Anterior cingulate cortex (tissue), 58 donors: ENCODE measurements around the gene PRICKLE1.
"Not testable (repeated sequence)": the region's sequence is repeated elsewhere in the genome, so short reads cannot be mapped to it uniquely, and the experiment has no call there.

Experiments
- DNase-seq, 58 donors: peaks; one replicate each; lab custom pipeline; 2025; lab: John Stamatoyannopoulos, UW

The PRICKLE1 gene

GRCh38 chr12:42564556-42564955 is 25.0 kb downstream of the PRICKLE1 start:
- no peak for DNase-seq

DNA sequence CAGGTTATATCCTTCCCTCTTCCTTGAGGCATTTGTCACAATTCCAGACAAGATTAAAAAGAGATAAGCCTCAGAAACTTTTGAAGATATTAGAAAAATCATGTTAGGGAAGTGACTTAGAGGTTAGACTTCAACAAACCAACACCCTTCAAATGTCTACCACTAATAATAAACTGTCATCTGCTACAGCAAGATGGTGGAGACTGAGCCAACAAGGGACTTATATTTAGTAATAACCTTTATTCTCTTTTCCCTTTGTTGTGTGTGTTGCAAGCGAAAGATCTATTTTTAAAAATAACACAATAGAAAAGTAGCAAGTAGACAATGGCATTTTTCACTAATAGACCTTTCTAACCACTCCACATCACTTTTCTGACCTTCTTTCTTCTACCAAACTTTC is 28.6 kb downstream of the PRICKLE1 start:
- DNase-seq = no peak

DNA sequence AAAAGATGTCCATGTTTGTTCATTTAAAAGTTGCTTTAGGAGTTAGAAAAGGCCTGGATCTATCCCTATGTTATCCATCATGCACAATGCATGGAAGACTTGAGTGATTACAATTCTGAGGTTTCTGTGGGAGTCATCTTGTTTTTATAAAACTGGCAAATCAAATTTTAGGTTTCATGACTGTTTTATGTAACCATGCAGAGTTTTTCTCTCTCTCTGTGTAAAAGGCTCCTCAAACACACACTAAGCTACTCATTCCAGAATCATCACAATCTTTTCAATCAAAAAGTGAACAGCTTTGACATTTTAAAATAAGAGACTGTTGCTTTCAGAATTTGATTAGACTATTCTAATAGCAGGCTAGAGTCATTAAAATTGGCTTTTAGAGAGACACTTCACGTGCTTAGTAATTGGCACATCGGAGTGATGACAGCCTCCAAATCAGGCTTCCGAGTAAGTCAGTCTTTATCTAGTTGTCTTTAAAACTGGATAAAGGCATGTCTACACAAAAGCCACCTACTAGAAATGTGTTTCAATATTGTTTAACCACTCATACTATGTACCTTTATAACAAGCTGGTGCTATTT is 31.9 kb downstream of the PRICKLE1 start:
- no peak for DNase-seq

DNA sequence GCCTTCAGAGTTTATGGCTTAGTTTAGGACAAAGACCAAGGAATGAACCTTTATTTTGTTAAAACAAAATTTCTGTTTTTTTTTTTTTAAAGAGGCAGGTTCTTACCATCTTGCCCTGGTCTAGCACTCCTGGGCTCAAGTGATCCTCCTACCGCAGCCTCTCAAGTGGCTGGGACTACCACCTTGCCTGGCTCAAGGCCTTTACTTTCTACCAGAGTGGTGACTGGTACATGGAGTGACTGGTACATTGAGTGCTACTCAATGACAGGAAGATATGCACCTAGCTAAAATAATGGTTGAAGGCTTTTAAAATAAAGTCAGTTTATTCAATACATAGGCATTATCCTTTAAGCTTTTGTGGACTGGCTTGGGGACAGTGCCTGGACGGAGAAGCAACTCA is 32.6 kb downstream of the PRICKLE1 start:
- DNase-seq = no peak

DNA sequence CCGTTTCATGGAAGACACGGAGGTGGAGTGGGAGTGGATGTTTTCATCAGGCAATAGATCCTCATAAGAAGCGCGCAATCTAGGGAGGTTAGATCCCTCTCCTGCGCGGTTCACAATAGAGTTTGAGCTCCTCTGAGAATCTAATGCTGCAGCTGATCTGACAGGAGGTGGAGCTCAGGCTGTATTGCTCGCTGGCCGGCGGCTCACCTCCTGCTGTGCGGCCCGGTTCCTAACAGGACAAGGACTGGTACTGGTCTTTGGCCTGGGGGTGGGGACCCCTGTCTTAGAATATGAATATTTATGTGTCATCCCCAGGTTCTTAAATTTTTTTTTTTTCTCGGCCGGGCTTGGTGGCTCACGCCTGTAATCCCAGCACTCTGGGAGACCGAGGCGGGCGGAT is 36.7 kb downstream of the PRICKLE1 start:
- DNase-seq = no peak

GRCh38 chr12:42550800-42551199 is 38.7 kb downstream of the PRICKLE1 start:
- DNase-seq = no peak

- no peak for DNase-seq
Observed at GRCh38 chr12:42546709-42547108, 42.8 kb downstream of the PRICKLE1 start.

DNA sequence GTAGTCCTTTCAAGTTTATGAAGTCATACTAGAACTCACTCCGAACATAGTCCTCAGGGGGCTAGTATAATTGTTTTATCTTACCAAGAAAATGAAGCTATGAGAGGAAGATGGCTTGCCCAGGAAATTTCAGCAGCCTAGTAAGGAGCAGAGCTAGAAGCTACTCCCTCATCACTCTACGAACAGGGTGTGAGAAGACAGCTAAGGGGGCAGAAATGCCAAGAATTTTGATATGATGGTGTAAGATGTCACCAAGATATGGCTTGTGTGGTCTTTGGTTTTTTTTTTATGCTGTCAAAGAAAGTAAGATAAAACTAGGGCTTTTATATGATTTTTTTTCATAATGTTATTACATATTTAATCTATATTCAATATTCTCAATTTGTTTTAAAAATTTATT is 47.6 kb downstream of the PRICKLE1 start:
- DNase-seq = no peak

- not testable (repeated sequence) for DNase-seq
Observed at GRCh38 chr12:42541308-42541707, 48.2 kb downstream of the PRICKLE1 start.

GRCh38 chr12:42539696-42540095 is 49.9 kb downstream of the PRICKLE1 start:
- no peak for DNase-seq

DNA sequence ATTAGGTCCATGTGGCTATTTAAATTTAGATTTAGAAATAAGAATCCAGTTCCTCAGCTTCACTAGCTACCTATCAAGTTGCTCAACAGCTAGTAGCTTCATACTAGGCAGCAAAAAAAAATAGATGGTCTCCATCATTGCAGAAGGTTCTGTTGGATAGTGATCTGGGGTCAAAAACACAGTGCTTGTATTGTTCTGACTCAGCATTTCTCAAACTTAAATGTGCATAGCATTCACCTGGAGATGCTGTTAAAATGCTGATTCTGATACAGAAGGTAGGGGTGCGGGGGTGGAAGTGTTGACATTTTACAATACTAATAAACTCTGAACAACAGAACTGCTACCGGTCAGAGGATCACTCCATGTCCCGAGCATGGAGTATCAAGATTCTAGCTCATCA is 51.3 kb downstream of the PRICKLE1 start:
- DNase-seq = no peak

- DNase-seq = no peak
Observed at GRCh38 chr12:42534184-42534838, 55.2 kb downstream of the PRICKLE1 start.

DNA sequence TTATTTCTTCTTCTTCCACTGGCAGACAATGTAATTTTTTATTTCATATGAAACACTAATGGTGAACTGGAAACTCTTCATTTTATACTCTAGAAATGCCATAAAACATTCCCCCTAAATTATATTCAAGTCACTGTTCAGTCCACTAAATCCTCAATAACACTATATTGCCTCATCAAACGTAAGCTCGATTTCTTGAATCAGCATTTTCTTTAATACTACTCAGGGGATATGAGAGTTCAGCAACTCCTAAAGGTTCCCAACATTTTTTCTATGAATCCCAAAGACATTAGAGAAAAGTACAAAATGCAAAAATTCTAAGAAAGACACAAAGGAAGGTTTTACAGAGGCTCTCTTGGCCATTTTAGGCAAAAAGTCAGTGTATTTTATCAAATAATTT is 59.3 kb downstream of the PRICKLE1 start:
- DNase-seq = no peak

- DNase-seq = no peak
Observed at GRCh38 chr12:42525444-42525843, 64.1 kb downstream of the PRICKLE1 start.

- DNase-seq = no peak
Observed at GRCh38 chr12:42524716-42525115, 64.8 kb downstream of the PRICKLE1 start.

DNA sequence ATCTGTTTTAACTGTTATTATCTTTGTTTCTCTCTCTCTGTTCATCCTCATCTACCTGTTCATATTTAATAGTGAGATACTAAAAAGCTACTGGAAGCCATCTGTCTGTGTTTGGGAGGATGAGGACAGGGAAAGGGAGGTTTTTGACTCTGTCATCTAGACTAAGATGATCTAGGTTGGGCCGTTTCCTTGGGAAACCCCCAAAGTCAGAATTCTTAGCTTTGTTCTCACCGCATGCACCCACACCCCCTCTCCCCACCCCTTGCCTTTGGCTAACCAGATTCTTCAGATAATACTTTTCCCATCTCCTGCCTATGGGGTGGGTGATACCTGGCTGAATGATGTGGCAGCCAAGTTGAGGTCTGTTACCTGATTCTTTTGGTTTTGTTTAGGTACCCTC is 73.0 kb downstream of the PRICKLE1 start:
- no peak for DNase-seq

DNA sequence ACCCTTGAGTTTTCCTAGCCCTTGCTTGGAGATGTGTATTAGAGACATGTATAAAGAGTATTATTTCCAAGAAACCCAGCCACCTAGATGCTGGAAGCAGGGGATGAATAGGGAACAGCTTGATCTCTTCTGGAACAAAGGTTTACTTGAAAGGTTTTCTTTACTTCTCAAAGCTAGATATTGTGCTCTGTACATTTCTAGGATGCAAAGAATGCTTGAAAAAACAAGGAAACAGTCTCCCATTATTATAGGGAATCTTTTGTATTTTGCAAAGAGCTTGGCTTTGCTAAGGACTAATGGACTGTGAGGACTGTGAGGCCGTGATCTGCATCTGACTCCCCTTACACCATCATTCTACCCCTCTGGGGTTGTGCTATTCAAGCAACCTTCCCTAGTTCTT is 77.9 kb downstream of the PRICKLE1 start:
- no peak for DNase-seq

- no peak for DNase-seq
Observed at GRCh38 chr12:42510823-42511222, 78.7 kb downstream of the PRICKLE1 start.

DNA sequence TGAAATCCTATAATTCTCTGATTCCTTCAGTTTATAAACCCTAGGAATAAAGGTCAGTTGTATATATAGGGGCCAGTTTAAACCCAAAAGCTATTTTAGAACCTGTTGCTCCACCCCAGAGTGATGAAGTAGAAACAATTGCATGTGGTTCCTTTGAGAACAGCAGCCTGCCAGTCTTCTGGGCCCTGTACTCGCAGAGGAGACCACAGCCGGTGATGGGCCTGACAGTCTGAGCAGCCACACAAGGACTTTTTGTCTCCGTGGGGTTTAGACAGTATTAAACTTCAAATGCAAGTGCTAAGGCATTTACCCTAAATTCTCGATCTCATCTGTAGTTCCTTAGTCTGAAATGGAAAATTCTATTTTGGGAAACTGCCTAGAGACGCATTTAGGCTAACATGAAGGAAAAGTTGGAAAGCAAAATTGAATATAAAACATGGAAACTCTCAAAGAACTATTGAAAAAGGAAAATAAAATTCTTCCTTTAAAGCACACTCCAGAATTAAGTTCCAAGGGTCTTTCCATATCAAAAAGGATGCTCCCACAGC is 80.6 kb downstream of the PRICKLE1 start:
- peak in 1 of 58 donors; percentile 2 for DNase-seq

GRCh38 chr12:42507565-42507964 is 82.0 kb downstream of the PRICKLE1 start:
- no peak for DNase-seq

GRCh38 chr12:42507081-42507480 is 82.5 kb downstream of the PRICKLE1 start:
- DNase-seq = no peak

- DNase-seq = no peak
Observed at GRCh38 chr12:42504049-42504448, 85.5 kb downstream of the PRICKLE1 start.
